ENCODE results near the gene ZNF565. TPM values are rescaled to one million over a fixed set of nuclear protein-coding genes. Genes with fewer than 3 reads are reported as not detected.
"Not testable (repeated sequence)": the region's sequence is repeated elsewhere in the genome, so short reads cannot be mapped to it uniquely, and the experiment has no call there.

ZNF565 gene
- total RNA-seq, 1 donor from 2014 or later: 4.0 TPM

- intact Hi-C loops (cut with DNase I): loop anchor here (10.0 kb wide), 2 partner anchors 209 to 269 kb away; partner anchors contain the start of gene ZNF566
- DNase-seq (ENCODE audit: low spot score): no peak
These were observed 1.0 kb upstream of the ZNF565 start for GRCh38 chr19:36215276-36216123.

- no peak for DNase-seq (ENCODE audit: low spot score)
- intact Hi-C loops (cut with DNase I): loop anchor here (10.0 kb wide), 2 partner anchors 212 to 272 kb away; partner anchors contain the start of gene ZNF566
These were observed 1.6 kb downstream of the ZNF565 start for GRCh38 chr19:36212895-36213294.

GRCh38 chr19:36210497-36210896 is 4.0 kb downstream of the ZNF565 start:
- intact Hi-C loops (cut with DNase I): loop anchor here (10.0 kb wide), 2 partner anchors 214 to 274 kb away; partner anchors contain the start of gene ZNF566
- no peak for DNase-seq (ENCODE audit: low spot score)

GRCh38 chr19:36209372-36209771 is 5.1 kb downstream of the ZNF565 start:
- intact Hi-C loops (cut with DNase I): no loop called here
- DNase-seq (ENCODE audit: low spot score): no peak

- DNase-seq (ENCODE audit: low spot score): no peak
- intact Hi-C loops (cut with DNase I): no loop called here
These were observed 6.7 kb downstream of the ZNF565 start for GRCh38 chr19:36207605-36208252.

- DNase-seq (ENCODE audit: low spot score): no peak
- intact Hi-C loops (cut with DNase I): no loop called here
These were observed 11.2 kb downstream of the ZNF565 start for GRCh38 chr19:36203293-36203692.

DNA sequence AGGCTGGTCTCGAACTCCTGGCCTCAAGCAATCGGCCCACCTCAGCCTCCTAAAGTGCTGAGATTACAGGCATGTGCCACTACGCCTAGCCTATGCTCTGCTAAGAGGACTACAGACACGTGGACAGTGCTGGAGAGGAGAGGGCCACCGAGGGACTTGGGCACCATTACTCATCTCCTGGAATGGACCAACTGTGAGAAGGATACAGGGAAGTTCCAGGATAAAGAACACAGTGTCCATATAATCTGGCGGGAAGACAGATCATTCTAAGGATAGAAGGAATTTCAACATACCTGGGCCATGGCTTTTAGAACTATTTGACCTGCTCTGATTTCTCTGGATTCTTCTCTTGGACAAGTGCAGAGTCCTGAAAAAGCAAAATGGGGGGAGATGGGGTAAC is 12.8 kb downstream of the ZNF565 start:
- intact Hi-C loops (cut with DNase I): no loop called here
- DNase-seq (ENCODE audit: low spot score): no peak

DNA sequence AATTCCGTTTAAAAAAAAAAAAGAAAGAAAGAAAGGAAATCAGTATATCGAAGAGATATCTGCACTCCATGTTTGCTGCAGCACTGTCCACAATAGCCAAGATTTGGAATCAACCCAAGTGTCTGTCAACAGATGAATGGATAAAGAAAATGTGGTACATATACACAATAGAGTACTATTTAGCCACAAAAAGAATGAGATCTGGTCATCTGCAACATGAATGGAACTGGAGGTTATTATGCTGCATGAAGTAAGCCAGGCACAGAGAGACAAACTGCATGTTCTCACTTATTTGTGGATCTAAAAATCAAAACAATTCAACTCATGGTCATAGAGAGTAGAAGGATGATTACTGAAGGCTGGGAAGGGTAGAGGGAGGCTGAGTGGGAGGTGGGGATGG is 16.3 kb downstream of the ZNF565 start:
- intact Hi-C loops (cut with DNase I): no loop called here
- no peak for DNase-seq (ENCODE audit: low spot score)

GRCh38 chr19:36196249-36196648 is 18.2 kb downstream of the ZNF565 start:
- DNase-seq (ENCODE audit: low spot score): no peak
- intact Hi-C loops (cut with DNase I): no loop called here

- DNase-seq (ENCODE audit: low spot score); intact Hi-C loops (cut with DNase I): not testable (repeated sequence)
These were observed 27.7 kb downstream of the ZNF565 start for GRCh38 chr19:36186722-36187121.

GRCh38 chr19:36183245-36183628 is 31.2 kb downstream of the ZNF565 start:
- no peak for DNase-seq (ENCODE audit: low spot score)
- intact Hi-C loops (cut with DNase I): no loop called here

DNA sequence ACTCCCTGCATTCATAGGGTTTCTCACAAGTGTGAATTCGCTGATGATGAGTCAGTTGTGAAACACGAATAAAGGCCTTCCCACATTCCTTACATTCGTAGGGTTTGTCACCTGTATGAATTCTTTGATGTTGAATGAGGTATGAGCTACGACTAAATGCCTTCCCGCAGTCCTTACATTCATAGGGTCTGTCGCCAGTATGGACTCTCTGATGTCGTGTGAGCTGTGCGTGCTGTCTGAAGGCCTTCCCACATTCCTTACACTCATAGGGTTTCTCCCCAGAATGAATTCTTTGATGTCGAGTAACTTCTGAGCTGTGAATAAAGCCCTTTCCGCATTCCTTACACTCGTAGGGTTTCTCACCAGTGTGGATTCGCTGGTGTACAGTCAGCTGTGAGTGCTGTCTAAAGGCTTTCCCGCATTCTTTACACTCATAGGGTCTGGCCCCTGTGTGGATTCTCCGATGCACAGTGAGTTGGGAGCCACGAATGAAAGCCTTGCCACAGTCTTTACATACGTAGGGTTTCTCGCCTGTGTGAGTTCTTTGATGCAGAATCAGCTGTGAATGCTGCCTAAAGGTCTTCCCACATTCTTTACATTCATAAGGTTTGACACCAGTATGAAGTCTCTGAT is 31.7 kb downstream of the ZNF565 start:
- DNase-seq (ENCODE audit: low spot score): no peak
- intact Hi-C loops (cut with DNase I): no loop called here

DNA sequence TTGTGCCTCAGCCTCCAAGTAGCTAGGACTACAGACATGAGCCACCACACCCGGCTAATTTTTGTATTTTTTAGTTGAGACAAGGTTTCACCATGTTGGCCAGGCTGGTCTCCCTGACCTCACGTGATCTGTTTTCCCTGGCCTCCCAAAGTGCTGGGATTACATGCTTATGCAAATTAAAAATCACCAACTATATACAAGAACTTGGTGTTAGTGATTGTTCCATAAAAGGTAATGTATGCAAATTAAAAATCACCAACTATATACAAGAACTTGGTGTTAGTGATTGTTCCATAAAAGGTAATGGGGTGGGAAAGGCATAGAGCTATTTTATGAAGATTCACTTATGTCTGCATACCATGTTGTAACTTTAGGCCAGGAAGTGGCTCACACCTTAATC is 35.4 kb downstream of the ZNF565 start:
- intact Hi-C loops (cut with DNase I); DNase-seq (ENCODE audit: low spot score): not testable (repeated sequence)

GRCh38 chr19:36173846-36174245 is 40.6 kb downstream of the ZNF565 start:
- intact Hi-C loops (cut with DNase I): loop anchor here (5.0 kb wide), 1 partner anchor 117 kb away; no protein-coding TSS in a partner anchor

GRCh38 chr19:36172852-36173251 is 41.6 kb downstream of the ZNF565 start:
- intact Hi-C loops (cut with DNase I): loop anchor here (5.0 kb wide), 1 partner anchor 116 kb away; no protein-coding TSS in a partner anchor
- no peak for DNase-seq (ENCODE audit: low spot score)

More at GRCh38 chr19:36173846-36174245, 40.6 kb downstream of the ZNF565 start:
- not testable (repeated sequence) for DNase-seq (ENCODE audit: low spot score)

DNA sequence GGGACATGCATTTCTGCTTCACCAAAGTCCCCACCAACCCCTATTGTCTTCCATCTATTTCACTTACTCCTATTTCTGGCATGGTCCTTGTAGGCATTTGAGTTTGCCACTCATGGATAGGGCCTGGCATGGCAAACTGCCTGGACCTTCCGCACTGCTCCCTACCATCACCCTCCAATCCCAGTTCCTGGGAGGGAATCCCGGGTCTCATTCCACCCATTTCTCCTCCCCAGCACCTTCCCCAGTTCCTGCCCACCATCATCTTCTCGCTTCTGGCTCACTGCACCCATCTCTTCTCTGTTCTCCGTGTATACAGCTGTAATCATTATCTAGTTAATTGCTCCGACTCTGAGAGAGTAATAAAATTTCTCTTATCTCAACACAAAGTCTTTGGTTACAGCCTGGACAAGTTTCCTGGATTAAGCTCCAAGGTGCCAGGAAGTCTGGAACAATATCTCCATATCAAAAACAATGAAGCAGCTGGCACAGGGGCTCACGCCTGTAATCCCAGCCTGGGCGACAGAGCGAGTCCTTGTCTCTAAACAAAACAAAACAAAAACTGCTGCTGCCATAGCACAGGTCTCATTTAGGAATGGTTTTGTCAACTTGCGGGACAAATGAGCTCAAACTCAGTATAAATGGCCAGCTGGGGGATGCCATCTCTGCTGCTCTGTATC is 45.2 kb downstream of the ZNF565 start:
- DNase-seq (ENCODE audit: low spot score): no peak
- intact Hi-C loops (cut with DNase I): no loop called here

DNA sequence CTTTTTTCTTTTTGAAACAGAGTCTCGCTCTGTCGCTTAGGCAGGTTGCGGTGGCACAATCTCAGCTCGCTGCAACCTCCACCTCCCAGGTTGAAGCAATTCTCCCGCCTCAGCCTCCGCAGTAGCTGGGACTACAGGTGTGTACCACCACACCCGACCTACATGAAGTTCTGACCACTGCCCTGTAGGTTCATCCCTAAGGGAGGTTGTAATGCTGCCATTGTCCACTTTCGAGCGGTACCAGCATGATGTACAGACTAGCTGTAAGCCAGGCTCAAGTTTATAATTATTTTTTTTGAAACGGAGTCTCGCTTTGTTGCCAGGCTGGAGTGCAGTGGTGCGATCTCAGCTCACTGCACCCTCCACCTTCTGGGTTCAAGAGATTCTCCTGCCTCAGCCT is 50.7 kb downstream of the ZNF565 start:
- DNase-seq (ENCODE audit: low spot score): no peak
- intact Hi-C loops (cut with DNase I): no loop called here

DNA sequence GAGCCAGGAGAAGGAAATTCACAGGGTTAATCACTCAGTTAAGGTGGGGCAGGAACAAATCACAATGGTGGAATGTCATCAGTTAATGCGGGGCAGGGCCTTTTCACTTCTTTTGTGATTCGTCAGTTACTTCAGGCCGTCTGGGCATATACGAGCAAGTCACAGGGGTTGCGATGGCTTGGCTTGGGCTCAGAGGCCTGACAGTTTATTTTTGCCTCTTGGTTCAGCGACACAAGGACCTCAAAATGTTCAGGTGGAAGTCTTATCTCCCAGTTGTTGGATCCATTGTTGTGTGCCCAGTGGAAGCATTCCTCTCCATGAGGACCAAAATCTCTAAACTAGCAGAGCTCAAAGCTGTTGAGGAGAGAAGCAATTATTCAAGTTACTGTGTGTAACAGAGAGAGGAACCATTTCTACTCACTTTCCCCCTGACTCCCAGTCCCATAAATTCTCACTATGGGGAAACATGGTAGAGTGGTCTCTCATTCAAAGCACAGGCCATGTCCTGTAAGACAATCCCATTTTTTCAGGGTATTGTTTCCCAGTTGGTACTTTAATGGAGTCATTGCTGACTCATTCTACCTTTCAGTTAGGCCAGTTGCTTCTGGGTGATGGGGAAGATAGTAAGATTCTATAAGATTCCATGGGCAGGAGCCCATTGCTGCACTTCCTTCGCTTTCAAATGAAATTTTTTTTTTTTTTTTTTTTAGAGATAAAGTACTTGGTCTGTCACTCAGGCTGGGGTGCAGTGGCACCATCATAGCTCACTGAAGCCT is 53.5 kb downstream of the ZNF565 start:
- intact Hi-C loops (cut with DNase I): no loop called here
- no peak for DNase-seq (ENCODE audit: low spot score)

GRCh38 chr19:36153126-36153525 is 61.3 kb downstream of the ZNF565 start:
- DNase-seq (ENCODE audit: low spot score): no peak

More at GRCh38 chr19:36153126-36153525, 61.3 kb downstream of the ZNF565 start:
- intact Hi-C loops (cut with DNase I): no loop called here
